H9 (cell line): ENCODE results near the gene CYP27A1. TPM values are rescaled to one million over a fixed set of nuclear protein-coding genes. Genes with fewer than 3 reads are reported as not detected.

Experiments used
- DNase-seq: peaks from one replicate; pipeline ENCODE4 v3.0.0-alpha.2; 2017
- H2AFZ ChIP-seq: one replicate; pipeline ENCODE4 v1.6.1; 2013; ENCODE audit warnings: mild to moderate bottlenecking, low read length, control low read depth, moderate library complexity
- H2AK5ac ChIP-seq: 2 replicates; pipeline ENCODE4 v1.6.1; 2013; ENCODE audit warnings: low read length, control low read depth, mixed read lengths; ENCODE audit not compliant: insufficient read length
- H2BK120ac ChIP-seq: one replicate; pipeline ENCODE4 v1.6.1; 2013; ENCODE audit warnings: low read depth, mild to moderate bottlenecking, low read length, control low read depth, inconsistent platforms; ENCODE audit not compliant: poor library complexity, severe bottlenecking
- H2BK12ac ChIP-seq: 2 replicates; pipeline ENCODE4 v1.6.1; 2013; ENCODE audit warnings: low read length, control low read depth, mixed read lengths, low read depth; ENCODE audit not compliant: insufficient read length
- H2BK15ac ChIP-seq: 2 replicates; pipeline ENCODE4 v1.6.1; 2013; ENCODE audit warnings: low read depth, low read length, control low read depth
- H2BK20ac ChIP-seq: one replicate; pipeline ENCODE4 v1.6.1; 2013; ENCODE audit warnings: low read depth, mild to moderate bottlenecking, low read length, control low read depth, inconsistent platforms; ENCODE audit not compliant: poor library complexity, severe bottlenecking
- H2BK5ac ChIP-seq: 2 replicates; pipeline ENCODE4 v1.6.1; 2013; ENCODE audit warnings: low read length, control low read depth, mixed read lengths; ENCODE audit not compliant: insufficient read length
- H3K14ac ChIP-seq: 2 replicates; pipeline ENCODE4 v1.6.1; 2013; ENCODE audit warnings: low read length, control low read depth; ENCODE audit not compliant: insufficient read depth
- H3K18ac ChIP-seq: 2 replicates; pipeline ENCODE4 v1.6.1; 2013; ENCODE audit warnings: low read depth, mild to moderate bottlenecking, mixed read lengths, low read length, control low read depth; ENCODE audit not compliant: insufficient read length
- H3K23ac ChIP-seq: 2 replicates; pipeline ENCODE4 v1.6.1; 2013; ENCODE audit warnings: low read length, control low read depth, mixed read lengths, low read depth; ENCODE audit not compliant: insufficient read length
- H3K23me2 ChIP-seq: 2 replicates; pipeline ENCODE4 v1.6.1; 2013; ENCODE audit warnings: low read depth, mild to moderate bottlenecking, mixed read lengths, low read length, control low read depth; ENCODE audit not compliant: insufficient read length, poor library complexity, severe bottlenecking
- H3K27ac ChIP-seq: 2 replicates; pipeline ENCODE4 v1.5.1; 2013; ENCODE audit warnings: low read length, control low read depth, mixed read lengths, low read depth; ENCODE audit not compliant: insufficient read length
- H3K27me3 ChIP-seq: 2 replicates; pipeline ENCODE4 v1.6.1; 2013; ENCODE audit warnings: low read length, control low read depth, inconsistent platforms; ENCODE audit not compliant: insufficient read depth
- H3K4ac ChIP-seq: 2 replicates; pipeline ENCODE4 v1.6.1; 2013; ENCODE audit warnings: low read depth, mild to moderate bottlenecking, control low read depth, inconsistent platforms, low read length, moderate library complexity
- H3K4me1 ChIP-seq: 2 replicates; pipeline ENCODE4 v1.6.1; 2013; ENCODE audit warnings: low read length, control low read depth, inconsistent platforms; ENCODE audit not compliant: insufficient read depth
- H3K4me2 ChIP-seq: 2 replicates; pipeline ENCODE4 v1.6.1; 2013; ENCODE audit warnings: low read length, control low read depth, mixed read lengths; ENCODE audit not compliant: insufficient read length, insufficient read depth
- H3K56ac ChIP-seq: 2 replicates; pipeline ENCODE4 v1.6.1; 2013; ENCODE audit warnings: low read depth, mild to moderate bottlenecking, mixed read lengths, low read length, control low read depth; ENCODE audit not compliant: insufficient read length
- H3K79me1 ChIP-seq: 2 replicates; pipeline ENCODE4 v1.6.1; 2013; ENCODE audit warnings: low read depth, mild to moderate bottlenecking, moderate library complexity, low read length, control low read depth, inconsistent platforms; ENCODE audit not compliant: insufficient read depth, poor library complexity, severe bottlenecking
- H3K79me2 ChIP-seq: 2 replicates; pipeline ENCODE4 v1.6.1; 2013; ENCODE audit warnings: low read length, control low read depth, inconsistent platforms; ENCODE audit not compliant: insufficient read depth
- H3K9ac ChIP-seq: 2 replicates; pipeline ENCODE4 v1.6.1; 2013; ENCODE audit warnings: low read length, control low read depth, mixed read lengths; ENCODE audit not compliant: insufficient read length; ENCODE audit errors: extremely low read depth
- H3K9me3 ChIP-seq: one replicate; pipeline ENCODE4 v1.6.1; 2013; ENCODE audit warnings: low read depth, low read length, inconsistent platforms; ENCODE audit not compliant: control insufficient read depth
- H3T11ph ChIP-seq: one replicate; pipeline ENCODE4 v1.6.1; 2013; ENCODE audit warnings: mild to moderate bottlenecking, low read length, control low read depth, inconsistent platforms
- H4K20me1 ChIP-seq: one replicate; pipeline ENCODE4 v1.6.1; 2013; ENCODE audit not compliant: control insufficient read depth, insufficient read length, insufficient read depth
- H4K5ac ChIP-seq: 2 replicates; pipeline ENCODE4 v1.6.1; 2013; ENCODE audit warnings: low read depth, mild to moderate bottlenecking, mixed read lengths, low read length, control low read depth; ENCODE audit not compliant: insufficient read length
- H4K8ac ChIP-seq: replicated peaks from 2 replicates; pipeline ENCODE4 v1.6.1; 2013; ENCODE audit warnings: low read length, control low read depth, mixed read lengths, low read depth; ENCODE audit not compliant: insufficient read length
- H4K91ac ChIP-seq: 2 replicates; pipeline ENCODE4 v1.6.1; 2013; ENCODE audit warnings: low read depth, mild to moderate bottlenecking, moderate library complexity, mixed read lengths, low read length, control low read depth; ENCODE audit not compliant: insufficient read length
- H3K27ac Mint-ChIP-seq, 3 experiments: 2 replicates in 2 of 3; 3 replicates in 1 of 3; pipeline ENCODE4 v1.8.0; 2020 to 2021; ENCODE audit warnings: mixed read lengths in 3 of 3, mild to moderate bottlenecking in 1 of 3, moderate library complexity in 1 of 3
- H3K27me3 Mint-ChIP-seq: 2 replicates; pipeline ENCODE4 v1.8.0; 2021; ENCODE audit warnings: low read depth, mild to moderate bottlenecking, moderate library complexity, mixed read lengths
- H3K36me3 Mint-ChIP-seq, 3 experiments: 2 replicates in 2 of 3; 3 replicates in 1 of 3; pipeline ENCODE4 v1.8.0; 2020 to 2021; ENCODE audit warnings: low read depth in 3 of 3, mixed read lengths in 3 of 3; ENCODE audit not compliant: insufficient read depth in 1 of 3
- H3K4me1 Mint-ChIP-seq, 2 experiments: 2 replicates each; pipeline ENCODE4 v1.8.0; 2020; ENCODE audit warnings: mixed read lengths in 2 of 2
- H3K4me3 Mint-ChIP-seq, 2 experiments: 2 replicates in 1 of 2; 3 replicates in 1 of 2; pipeline ENCODE4 v1.8.0; 2020 to 2021; ENCODE audit warnings: mild to moderate bottlenecking in 2 of 2, mixed read lengths in 2 of 2, moderate library complexity in 1 of 2
- H3K9me3 Mint-ChIP-seq, 2 experiments: 2 replicates in 1 of 2; 3 replicates in 1 of 2; pipeline ENCODE4 v1.8.0; 2020; ENCODE audit warnings: mild to moderate bottlenecking in 2 of 2, mixed read lengths in 2 of 2, moderate library complexity in 1 of 2
- CTCF ChIP-seq: fragments of 200-600 bp; sonication (generic); conservative IDR thresholded peaks from 3 replicates; pipeline ENCODE4 v1.8.0; 2021; ENCODE audit warnings: antibody characterized with exemption, mild to moderate bottlenecking
- WGBS: extraction: QIAGEN DNeasy Blood & Tissue Kit; methylation state at CpG from one replicate; pipeline ENCODE4 v1.1.7; 2013; ENCODE audit warnings: missing lambda C conversion rate, low lambda C conversion rate, mixed read lengths; ENCODE audit not compliant: insufficient read length; ENCODE audit errors: extremely low coverage; 5-methylcytosine and 5-hydroxymethylcytosine counted together
- total RNA-seq: library from RNA; stranded (reverse); gene quantifications from 2 replicates; pipeline ENCODE4 v1.2.1, GENCODE V29; 2021

CYP27A1 gene
- total RNA-seq, 1 experiment from 2014 or later: 3.1 TPM

- WGBS: no CpG with 5 or more reads among the region's 1 CpG
- no peaks in the 10 kb centered on the region for H4K20me1 ChIP-seq
- no peaks in the 10 kb centered on the region for H3K79me2 ChIP-seq
- Mint-ChIP-seq H3K4me3 (peak overlapping the region in 1 of 2 experiments; percentile 85; a peak in 2 of 5 replicates), H3K27me3 (peaks cover 98% of the 10 kb centered on the region), H3K9me3 (peaks cover 0 to 3% of the 10 kb centered on the region in 2 experiments; a peak in 1 of 5 replicates), H3K36me3 (no peaks in the 10 kb centered on the region), H3K27ac (no peak overlapping the region), H3K4me1 (peaks cover 37 to 65% of the 10 kb centered on the region in 2 experiments)
- H2BK120ac ChIP-seq: no peak overlapping the region
- H3K9me3 ChIP-seq: no peaks in the 10 kb centered on the region
- no peak overlapping the region for H3K14ac ChIP-seq
- H4K5ac ChIP-seq: no peak overlapping the region
- H3K23me2 ChIP-seq: peaks cover 3% of the 10 kb centered on the region
- H3T11ph ChIP-seq: no peak overlapping the region
- no peak overlapping the region for H2AFZ ChIP-seq
- no peak overlapping the region for H3K4me2 ChIP-seq
- TF ChIP-seq CTCF: no peak
- no peak overlapping the region for H2AK5ac ChIP-seq
- no peak overlapping the region for H4K8ac ChIP-seq
- no peak overlapping the region for H2BK5ac ChIP-seq
- H3K27ac ChIP-seq: no peak overlapping the region
- no peak overlapping the region for H2BK20ac ChIP-seq
- no peaks in the 10 kb centered on the region for H3K79me1 ChIP-seq
- H3K23ac ChIP-seq: no peak overlapping the region
- H3K4me1 ChIP-seq: peaks cover 2% of the 10 kb centered on the region
- no peak overlapping the region for H4K91ac ChIP-seq
- H3K56ac ChIP-seq: no peak overlapping the region
- H3K18ac ChIP-seq: no peak overlapping the region
- H3K4ac ChIP-seq: no peak overlapping the region
- H3K9ac ChIP-seq: no peak overlapping the region
- H3K27me3 ChIP-seq: peaks cover 88% of the 10 kb centered on the region
- DNase-seq: no peak
- H2BK15ac ChIP-seq: no peak overlapping the region
- no peak overlapping the region for H2BK12ac ChIP-seq
These were observed 76.1 kb downstream of the CYP27A1 start for GRCh38 chr2:218858138-218858445.
